GM19328 (cell line): Measurements from ENCODE around the gene GPR162.
A peak's percentile ranks its signal among the peaks of the same experiment; 100 is the strongest.
"Not testable (repeated sequence)": the region's sequence is repeated elsewhere in the genome, so short reads cannot be mapped to it uniquely, and the experiment has no call there.

Source experiments
- ATAC-seq: cut with Tn5 transposase; IDR thresholded peaks from one replicate; pipeline ENCODE4 v1.9.1; 2021; ENCODE audit warnings: mild to moderate bottlenecking, moderate library complexity; ENCODE audit not compliant: unreplicated experiment

The GPR162 gene

DNA sequence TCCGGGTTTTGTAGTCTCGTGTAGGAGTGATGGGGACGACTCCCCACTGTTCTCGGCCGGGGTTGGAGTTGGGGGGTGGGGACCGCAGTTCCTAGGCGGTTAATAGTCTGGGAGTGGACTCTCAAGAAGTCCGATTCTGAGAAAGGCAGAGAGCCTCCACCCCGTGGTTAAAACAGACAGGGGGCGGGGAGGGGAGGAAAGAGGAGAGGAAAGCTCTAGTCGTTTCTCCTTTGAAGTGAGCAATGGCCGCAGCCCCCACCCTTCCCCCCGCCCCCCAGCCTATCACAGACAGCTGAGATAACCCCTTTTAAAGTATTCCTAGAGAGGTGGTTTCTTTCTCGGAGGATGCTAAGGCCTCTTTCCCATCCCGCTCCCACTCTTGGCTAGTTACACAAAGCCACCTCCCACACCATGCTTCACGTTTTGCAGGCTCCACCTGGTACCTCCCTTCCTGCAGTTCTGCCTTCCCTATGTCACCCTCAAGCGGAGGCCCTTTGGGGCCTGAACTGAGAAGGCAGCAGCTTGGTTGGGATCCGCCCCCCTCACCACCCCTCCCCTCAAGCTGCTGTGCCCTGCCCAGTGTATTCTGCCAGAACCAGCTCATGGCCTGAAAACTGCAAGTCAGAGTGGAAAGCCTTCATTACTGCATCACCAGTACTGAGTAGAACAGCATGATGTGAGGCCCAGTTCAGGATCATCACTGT lies 31.2 kb downstream of the GPR162 start:
- no peak for ATAC-seq

DNA sequence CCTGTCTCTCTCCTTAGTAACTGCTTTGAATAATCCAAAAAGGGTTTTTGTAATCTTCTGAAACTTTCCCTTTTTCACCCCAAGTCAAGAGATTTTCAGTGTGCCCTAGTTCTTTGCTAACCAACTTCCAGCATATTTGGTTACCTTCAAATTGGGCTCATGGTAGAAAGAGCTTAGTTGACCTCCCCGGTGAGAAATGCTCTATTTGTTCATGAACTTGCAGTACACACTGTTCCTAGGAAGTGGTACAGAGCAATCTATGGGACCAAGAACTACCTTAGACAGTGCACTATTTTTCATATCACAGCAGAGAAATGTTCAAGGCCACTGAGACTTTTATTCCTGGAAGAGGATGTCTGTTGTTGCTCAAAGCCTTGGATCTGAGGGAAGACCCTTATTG lies 32.0 kb downstream of the GPR162 start:
- no peak for ATAC-seq

GRCh38 chr12:6854036-6854435 lies 32.4 kb downstream of the GPR162 start:
- ATAC-seq: no peak

GRCh38 chr12:6855322-6855721 lies 33.7 kb downstream of the GPR162 start:
- ATAC-seq: no peak

DNA sequence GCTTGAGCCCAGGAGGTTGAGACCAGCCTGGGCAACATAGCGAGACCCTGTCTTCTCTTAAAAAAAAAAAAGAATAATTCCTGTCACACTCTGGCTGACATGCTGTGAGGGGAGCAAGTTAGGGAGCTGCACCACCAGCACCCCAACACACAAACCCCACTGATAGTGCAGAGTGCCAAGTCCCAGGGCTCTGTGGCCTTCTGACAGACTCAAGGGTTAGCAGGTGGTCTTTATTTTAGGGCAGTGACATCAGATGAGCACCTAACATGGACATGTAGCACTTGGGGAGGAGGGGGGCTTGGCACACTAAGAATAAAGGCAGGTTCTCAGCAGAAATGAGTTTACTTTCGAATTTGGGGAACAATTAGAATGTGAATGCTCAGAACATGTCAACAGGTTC lies 37.2 kb downstream of the GPR162 start:
- ATAC-seq: no peak

- no peak for ATAC-seq
These were observed 38.5 kb downstream of the GPR162 start for GRCh38 chr12:6860116-6860515.

DNA sequence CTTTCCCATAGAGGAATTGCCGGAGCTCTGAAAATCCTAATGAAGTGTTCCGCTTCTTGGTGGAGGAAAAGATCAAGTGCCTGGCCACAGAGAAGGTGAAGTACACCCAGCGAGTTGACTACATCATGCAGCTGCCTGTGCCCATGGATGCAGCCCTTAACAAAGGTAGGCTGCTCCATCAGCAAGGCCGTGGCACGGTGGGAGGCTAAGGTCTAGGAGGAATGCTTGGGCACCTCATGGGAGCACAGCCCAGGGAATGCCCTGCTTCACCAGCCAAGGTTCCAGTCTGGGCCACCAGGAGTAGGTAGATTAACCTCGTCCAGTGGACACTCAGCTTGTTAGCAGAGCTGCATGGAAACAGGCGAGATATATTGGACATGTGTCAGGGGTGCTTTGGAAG lies 39.3 kb downstream of the GPR162 start:
- no peak for ATAC-seq

- no peak for ATAC-seq
These were observed 39.8 kb downstream of the GPR162 start for GRCh38 chr12:6861391-6861790.

DNA sequence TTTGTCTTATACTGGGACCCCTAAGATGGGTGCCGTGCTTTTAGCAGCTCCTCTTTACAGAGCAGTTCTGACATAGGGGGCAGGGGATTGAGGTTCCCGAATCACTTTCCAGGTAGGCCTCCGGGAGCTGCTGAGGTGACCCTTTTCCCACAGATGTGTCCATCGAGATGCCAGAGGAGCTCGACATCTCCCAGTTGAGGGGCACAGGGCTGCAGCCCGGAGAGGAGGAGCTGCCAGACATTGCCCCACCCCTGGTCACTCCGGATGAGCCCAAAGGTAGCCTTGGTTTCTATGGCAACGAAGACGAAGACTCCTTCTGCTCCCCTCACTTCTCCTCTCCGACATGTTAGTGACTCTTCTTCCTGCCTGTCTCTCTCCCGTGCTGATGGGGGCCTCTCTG lies 41.4 kb downstream of the GPR162 start:
- no peak for ATAC-seq

GRCh38 chr12:6863586-6864321 lies 42.1 kb downstream of the GPR162 start:
- ATAC-seq: no peak

DNA sequence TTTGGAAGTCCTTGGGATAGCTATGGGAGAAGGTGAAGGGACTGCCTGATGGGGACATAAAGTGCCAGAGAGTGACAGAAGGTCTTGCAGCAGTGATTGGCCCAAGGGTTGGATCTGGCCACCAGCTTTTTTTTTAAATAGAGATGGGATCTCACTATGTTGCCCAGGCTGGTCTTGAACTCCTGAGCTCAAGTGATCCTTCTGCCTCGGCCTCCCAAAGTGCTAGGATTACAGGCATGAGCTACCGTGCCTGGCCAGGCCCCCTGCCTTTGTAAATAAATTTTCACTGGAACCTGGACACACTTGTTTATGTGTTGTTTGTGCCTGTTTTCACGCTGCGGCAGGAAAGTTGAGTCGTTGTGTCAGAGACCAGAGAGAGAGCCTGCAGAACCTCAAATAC lies 43.7 kb downstream of the GPR162 start:
- not testable (repeated sequence) for ATAC-seq

DNA sequence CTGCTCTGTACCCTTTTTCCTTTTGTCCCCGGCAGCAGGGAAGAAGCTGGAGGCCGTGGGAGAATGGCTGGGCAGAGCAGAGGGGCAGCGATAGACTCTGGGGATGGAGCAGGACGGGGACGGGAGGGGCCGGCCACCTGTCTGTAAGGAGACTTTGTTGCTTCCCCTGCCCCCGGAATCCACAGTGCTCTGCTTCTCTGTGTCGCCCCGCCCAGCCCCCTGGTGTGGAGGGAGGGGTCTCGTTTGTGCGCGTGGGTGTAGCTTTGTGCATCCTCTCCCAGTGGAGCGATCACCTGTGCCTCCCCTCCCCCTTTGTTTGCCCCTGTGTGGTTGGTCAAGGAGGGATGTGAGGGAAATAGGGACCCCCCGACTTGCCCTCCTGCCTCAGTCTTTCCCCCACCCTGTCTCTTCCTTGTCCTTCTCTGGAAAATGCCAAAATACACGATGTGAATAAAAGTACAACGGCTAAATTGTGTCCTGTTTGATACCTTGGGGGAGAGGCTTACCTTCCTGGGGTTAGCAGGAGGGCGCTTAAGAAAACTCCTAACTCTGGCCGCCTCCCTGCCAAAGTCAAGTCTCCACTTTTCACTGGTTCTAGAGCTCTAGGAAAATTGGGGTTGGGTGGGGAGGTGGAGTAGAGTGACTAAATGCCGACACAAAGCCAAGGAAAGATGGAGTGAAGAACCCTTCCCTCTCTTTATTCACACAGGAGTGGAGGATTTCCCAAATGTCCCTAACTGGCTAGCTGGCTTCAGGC lies 44.7 kb downstream of the GPR162 start:
- ATAC-seq: no peak

DNA sequence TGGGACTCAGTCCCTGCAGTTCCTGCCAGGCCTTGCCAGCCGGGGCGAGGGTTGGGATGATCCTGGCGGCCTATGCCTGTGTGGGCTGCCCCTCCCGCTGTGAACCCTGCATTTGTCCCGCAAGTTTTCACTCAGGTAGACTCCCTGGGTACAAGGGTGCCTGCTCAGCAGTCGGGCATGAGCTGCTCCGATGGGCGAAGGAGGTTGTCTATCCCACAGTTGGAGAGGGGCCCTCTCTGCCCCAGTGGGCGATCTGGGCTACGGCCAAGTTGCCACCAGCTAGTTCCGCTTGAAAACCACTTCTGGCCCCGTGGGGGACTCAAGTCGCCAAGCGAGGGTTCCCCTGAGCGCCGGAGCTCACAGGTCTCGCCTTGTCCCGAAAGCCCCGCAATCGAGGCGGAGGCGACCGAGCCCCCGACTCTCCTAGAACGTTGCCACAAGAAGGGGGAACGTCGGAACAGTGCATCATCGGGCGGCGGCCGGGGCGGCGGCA lies 45.3 kb downstream of the GPR162 start:
- ATAC-seq: peak; percentile 4

GRCh38 chr12:6867413-6868210 lies 46.0 kb downstream of the GPR162 start, which contains the start of gene TPI1:
TPI1 (plus strand) TSS chr12:6867531; CDS start chr12:6867567, 36 bp downstream.
- peak; percentile 52 for ATAC-seq

DNA sequence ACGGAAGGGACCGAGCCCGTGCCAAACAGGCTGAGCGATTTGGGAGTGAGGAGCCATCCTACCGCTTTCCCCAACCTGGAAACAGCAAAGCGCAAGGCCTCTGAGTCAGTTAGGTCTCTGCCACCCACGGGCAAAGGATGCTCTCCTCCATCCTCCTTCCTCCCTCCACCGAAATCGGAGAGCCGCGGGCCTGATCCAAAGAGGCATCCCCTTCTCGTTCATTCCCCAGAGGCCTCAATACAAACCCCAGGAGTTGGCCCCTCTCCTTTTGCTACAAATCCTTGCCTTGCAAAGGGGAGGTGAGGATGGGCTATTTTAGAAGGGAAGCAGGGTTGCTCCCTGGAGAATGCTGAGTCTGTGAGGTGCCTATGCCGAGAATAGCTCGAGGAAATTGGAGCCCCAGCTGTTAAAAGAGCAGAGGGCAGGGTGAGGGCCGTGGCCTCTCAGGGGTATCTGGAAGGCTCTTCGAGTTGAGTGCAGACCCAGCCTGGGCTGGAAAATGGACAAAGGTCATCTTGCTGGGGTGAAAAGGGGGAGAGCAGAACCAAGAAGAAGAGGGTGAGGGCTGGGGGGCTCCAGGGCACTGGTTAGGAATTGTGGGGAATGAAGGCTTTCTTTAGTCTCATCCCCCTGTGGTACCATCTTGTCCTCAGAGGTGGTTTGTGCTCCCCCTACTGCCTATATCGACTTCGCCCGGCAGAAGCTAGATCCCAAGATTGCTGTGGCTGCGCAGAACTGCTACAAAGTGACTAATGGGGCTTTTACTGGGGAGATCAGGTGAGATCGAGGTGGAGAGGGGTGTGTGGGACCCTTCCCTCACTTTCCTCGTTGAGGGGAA lies 46.8 kb downstream of the GPR162 start:
- ATAC-seq: no peak

GRCh38 chr12:6869049-6870021 lies 47.7 kb downstream of the GPR162 start:
- ATAC-seq: no peak

- ATAC-seq: not testable (repeated sequence)
These were observed 48.7 kb downstream of the GPR162 start for GRCh38 chr12:6870304-6870703.

DNA sequence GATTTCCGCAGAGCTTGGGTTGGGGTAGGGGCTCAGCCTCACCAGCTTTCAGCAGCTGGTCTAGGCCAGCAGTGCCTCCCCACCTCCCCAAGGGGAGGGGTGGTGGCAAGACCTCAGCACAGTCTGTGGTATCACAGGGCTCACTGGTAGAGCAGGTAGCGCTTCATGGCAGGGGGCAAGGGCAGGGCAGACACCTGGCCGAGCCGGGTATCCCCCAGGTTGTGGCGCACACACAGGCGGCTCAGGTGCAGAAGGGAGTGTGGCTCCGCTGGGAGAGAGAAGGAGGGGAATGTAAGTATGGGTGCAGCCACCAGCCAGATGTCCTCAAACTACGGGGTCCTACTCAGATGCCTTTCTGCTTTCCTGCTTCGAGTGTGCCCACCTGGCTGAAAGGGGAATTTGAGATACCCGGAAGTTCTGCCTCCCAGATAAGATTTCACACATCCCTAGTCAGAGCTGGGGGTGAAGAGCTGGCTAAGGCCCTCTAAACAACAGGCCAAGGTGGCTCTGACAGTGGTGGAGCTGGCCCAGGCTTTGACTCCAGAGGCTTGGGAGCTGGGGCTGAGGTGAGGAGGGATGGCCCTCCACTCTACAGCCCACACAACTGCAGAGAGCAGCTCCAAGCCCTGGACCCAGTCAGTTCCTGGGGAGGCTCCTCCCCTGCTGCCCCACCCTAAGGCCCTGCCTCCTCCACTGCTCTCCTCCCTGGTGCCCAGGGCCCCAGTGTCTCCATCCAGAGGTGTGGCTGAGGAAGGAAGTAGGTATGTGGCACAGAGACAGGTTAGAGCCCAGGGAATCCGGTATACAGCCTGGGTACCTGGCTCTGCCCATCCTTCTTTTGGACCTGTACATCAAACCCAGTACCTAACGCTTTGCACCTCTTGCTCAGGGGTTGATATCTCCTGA lies 49.7 kb downstream of the GPR162 start:
- ATAC-seq: no peak
